OCI-LY3 (cell line): ENCODE measurements around the gene JPH4.

Experiments used
- EZH2phosphoT487 ChIP-seq: fragments of 200-600 bp; shearing (Covaris generic); IDR thresholded peaks from 2 replicates; pipeline ENCODE4 v1.6.1; 2018; ENCODE audit warnings: antibody characterized with exemption, mixed run types, low read depth
- TF ChIP-seq, protein P1 (sequence below): fragments of 200-600, 300-600 bp; sonication (generic); IDR thresholded peaks from 2 replicates; pipeline ENCODE4 v1.5.1; 2014; ENCODE audit warnings: antibody characterized with exemption, low read length, low read depth

DNA sequence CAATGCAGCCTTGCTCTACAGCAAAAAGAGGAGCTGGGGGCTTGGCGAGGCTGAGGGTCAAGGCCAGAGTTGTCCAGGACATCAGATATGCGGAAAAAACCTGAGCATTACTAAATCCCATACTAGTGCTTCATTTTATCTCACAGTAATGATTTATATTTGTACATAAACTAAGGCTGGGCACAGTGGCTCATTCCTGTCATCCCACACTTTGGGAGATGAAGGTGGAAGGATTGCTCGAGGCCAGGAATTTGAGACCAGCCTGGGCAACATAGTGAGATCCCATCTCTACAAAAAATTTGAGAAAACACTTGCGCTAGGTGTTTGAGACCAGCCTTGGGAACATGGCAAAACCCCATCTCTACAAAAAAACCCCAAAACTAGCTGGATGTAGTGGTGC, 11.6 kb upstream of the JPH4 start:
- TF ChIP-seq, protein P1, sequence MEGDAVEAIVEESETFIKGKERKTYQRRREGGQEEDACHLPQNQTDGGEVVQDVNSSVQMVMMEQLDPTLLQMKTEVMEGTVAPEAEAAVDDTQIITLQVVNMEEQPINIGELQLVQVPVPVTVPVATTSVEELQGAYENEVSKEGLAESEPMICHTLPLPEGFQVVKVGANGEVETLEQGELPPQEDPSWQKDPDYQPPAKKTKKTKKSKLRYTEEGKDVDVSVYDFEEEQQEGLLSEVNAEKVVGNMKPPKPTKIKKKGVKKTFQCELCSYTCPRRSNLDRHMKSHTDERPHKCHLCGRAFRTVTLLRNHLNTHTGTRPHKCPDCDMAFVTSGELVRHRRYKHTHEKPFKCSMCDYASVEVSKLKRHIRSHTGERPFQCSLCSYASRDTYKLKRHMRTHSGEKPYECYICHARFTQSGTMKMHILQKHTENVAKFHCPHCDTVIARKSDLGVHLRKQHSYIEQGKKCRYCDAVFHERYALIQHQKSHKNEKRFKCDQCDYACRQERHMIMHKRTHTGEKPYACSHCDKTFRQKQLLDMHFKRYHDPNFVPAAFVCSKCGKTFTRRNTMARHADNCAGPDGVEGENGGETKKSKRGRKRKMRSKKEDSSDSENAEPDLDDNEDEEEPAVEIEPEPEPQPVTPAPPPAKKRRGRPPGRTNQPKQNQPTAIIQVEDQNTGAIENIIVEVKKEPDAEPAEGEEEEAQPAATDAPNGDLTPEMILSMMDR, result no peak
- TF ChIP-seq EZH2phosphoT487, result no peak
